ENCODE data around the gene MARCKSL1. TPM values are rescaled to one million over a fixed set of nuclear protein-coding genes. Genes with fewer than 3 reads are reported as not detected.

MARCKSL1 gene
- total RNA-seq, 2 experiments from 2014 or later, result 120 to 288 TPM

DNA sequence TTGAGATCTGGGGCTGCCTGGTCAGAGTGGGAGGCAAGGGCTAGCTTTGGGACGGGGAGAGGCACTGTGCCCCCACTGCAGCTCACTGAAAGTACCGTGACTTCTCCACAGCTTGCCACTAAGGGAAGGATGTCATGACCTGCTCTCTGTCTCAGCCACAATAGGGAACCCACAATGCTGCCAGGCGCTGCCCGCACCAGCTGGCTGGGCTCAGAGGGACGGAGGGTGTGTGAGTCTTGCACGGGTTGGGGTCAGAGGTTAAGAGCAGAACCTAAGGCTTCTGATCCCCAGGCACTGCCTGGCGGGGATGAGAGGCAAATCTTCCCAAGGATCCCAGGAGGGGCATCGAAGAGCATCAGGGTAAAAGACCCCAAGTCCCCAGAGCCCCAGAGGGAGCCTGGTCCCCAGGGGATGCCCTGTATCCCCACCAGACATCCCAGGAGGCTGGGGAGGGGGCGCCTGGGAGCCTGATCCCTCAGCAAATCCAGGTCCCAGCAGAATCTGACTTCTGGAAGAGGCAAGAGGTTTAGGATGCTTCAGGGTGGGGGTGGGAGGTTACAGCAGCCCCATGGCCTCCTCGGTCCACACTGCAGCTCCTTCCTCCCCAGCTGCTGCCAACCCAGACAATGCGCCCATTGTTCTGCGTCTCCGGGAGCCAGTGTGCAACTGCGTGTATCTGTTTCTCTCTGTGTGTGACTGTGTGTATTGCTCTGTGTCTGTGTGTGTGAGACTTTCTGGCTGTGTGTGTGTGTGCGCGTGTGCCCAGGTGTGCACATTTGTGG, 2.0 kb upstream of the MARCKSL1 start:
- Histone ChIP-seq H3K36me3 (ENCODE audit: insufficient read depth, low read length) (peaks cover 20% of the 10 kb centered on the region), H2AFZ (ENCODE audit: low read length) (no peak overlapping the region), H3K4me3 (ENCODE audit: low read depth, low read length, poor library complexity, severe bottlenecking) (peak overlapping the region; percentile 19), H3K27ac (ENCODE audit: low read depth, low read length, poor library complexity, severe bottlenecking) (no peak overlapping the region), H3K4me1 (ENCODE audit: insufficient read depth, low read length, poor library complexity, severe bottlenecking) (peaks cover 42% of the 10 kb centered on the region), H3K79me2 (ENCODE audit: insufficient read depth, low read depth, low read length) (peaks cover 24% of the 10 kb centered on the region), H3K9me2 (ENCODE audit: insufficient read depth, low read length) (no peaks in the 10 kb centered on the region), H4K20me1 (ENCODE audit: insufficient read depth, low read length) (peaks cover 10% of the 10 kb centered on the region), H3K9me3 (ENCODE audit: low read length) (no peaks in the 10 kb centered on the region), H3K4me2 (ENCODE audit: low read length) (peak overlapping the region; percentile 99)
- TF ChIP-seq EZH2phosphoT487 (IDR thresholded peaks at IDR 0.05; ENCODE audit: borderline replicate concordance, low read depth, low read length), result no peak
- TF ChIP-seq, protein P1, sequence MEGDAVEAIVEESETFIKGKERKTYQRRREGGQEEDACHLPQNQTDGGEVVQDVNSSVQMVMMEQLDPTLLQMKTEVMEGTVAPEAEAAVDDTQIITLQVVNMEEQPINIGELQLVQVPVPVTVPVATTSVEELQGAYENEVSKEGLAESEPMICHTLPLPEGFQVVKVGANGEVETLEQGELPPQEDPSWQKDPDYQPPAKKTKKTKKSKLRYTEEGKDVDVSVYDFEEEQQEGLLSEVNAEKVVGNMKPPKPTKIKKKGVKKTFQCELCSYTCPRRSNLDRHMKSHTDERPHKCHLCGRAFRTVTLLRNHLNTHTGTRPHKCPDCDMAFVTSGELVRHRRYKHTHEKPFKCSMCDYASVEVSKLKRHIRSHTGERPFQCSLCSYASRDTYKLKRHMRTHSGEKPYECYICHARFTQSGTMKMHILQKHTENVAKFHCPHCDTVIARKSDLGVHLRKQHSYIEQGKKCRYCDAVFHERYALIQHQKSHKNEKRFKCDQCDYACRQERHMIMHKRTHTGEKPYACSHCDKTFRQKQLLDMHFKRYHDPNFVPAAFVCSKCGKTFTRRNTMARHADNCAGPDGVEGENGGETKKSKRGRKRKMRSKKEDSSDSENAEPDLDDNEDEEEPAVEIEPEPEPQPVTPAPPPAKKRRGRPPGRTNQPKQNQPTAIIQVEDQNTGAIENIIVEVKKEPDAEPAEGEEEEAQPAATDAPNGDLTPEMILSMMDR (conservative IDR thresholded peaks at IDR 0.05; ENCODE audit: low read length), result no peak
- ChIA-PET CTCF (ENCODE audit: unreplicated experiment) (interaction anchor here (0.6 to 1.0 kb wide), 3 partner anchors 14 to 294 kb away, joined by 3 to 12 read pairs (median 4); no protein-coding TSS in a partner anchor), POLR2A (interaction anchor here (0.6 to 1.2 kb wide), 3 partner anchors 12 to 87 kb away, joined by 3 to 4 read pairs (median 3); partner anchors contain the start of gene LCK)
- intact Hi-C loops (cut with micrococcal nuclease; ENCODE audit: unreplicated experiment), result loop anchor here (5.0 kb wide), 2 partner anchors 74 to 479 kb away; partner anchors contain the start of genes S100PBP and YARS1
- BruUV-seq (replicated peaks), result no TSS peak
- no peak for DNase-seq (ENCODE audit: low spot score)

DNA sequence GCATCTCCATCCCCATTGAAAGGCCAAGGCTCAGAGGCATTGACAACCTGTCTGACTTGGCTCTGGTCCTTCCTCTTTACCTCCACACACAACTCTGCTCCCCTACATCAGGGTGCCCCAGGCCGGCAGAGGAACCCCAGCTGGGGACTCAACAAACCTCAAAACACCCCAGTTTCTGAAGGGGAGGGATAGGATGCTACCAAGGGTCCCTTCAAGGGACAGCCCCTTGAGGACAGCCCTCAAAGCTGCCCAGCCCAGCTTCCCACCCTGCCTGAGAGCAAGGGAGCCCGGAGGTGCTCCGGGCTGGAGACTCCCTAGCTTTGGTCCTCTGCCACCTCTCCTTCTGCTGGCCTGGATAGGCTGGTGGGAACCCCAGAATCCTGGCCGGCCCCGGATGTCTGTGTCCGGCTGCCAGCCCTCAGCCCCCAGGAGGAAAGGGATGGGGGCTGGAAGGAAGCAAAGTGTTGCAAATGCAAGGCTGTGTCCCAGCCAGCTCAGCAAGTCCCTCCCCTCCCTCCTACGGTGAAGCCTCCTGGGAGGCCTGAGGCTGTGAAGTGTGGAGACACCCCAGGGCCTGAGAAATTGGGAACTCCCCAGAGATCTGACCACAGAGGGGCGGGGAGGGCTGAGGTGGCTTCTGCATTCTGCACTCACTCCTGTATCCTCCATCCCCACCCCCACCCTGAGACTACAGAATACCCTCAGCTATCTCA, 1.1 kb upstream of the MARCKSL1 start:
- BruUV-seq (replicated peaks), result no TSS peak
- Histone ChIP-seq H3K79me2 (ENCODE audit: insufficient read depth, low read depth, low read length) (peaks cover 27% of the 10 kb centered on the region), H3K27ac (ENCODE audit: low read depth, low read length, poor library complexity, severe bottlenecking) (no peak overlapping the region), H4K20me1 (ENCODE audit: insufficient read depth, low read length) (peaks cover 10% of the 10 kb centered on the region), H3K9me2 (ENCODE audit: insufficient read depth, low read length) (no peaks in the 10 kb centered on the region), H3K9me3 (ENCODE audit: low read length) (no peaks in the 10 kb centered on the region), H2AFZ (ENCODE audit: low read length) (no peak overlapping the region), H3K4me2 (ENCODE audit: low read length) (peak overlapping the region; percentile 99), H3K4me1 (ENCODE audit: insufficient read depth, low read length, poor library complexity, severe bottlenecking) (peaks cover 50% of the 10 kb centered on the region), H3K4me3 (ENCODE audit: low read depth, low read length, poor library complexity, severe bottlenecking) (peak overlapping the region; percentile 19), H3K36me3 (ENCODE audit: insufficient read depth, low read length) (peaks cover 29% of the 10 kb centered on the region)
- TF ChIP-seq, protein P1 (conservative IDR thresholded peaks at IDR 0.05; ENCODE audit: low read length), result no peak
- no peak for TF ChIP-seq EZH2phosphoT487 (IDR thresholded peaks at IDR 0.05; ENCODE audit: borderline replicate concordance, low read depth, low read length)
- ChIA-PET POLR2A (interaction anchor here (0.5 to 1.6 kb wide), 6 partner anchors 11 to 86 kb away, joined by 3 to 4 read pairs (median 4); partner anchors contain the start of gene LCK), CTCF (ENCODE audit: unreplicated experiment) (interaction anchor here (0.6 to 1.0 kb wide), 4 partner anchors 15 to 293 kb away, joined by 3 to 12 read pairs (median 4); no protein-coding TSS in a partner anchor)
- intact Hi-C loops (cut with micrococcal nuclease; ENCODE audit: unreplicated experiment), result loop anchor here (1.0 to 5.0 kb wide), 3 partner anchors 14 to 480 kb away; partner anchors contain the start of genes S100PBP and YARS1
- peak; percentile 51 for DNase-seq (ENCODE audit: low spot score)
